RWPE1 (cell line): ENCODE data around the gene FOXL3.
"Not testable (repeated sequence)": the region's sequence is repeated elsewhere in the genome, so short reads cannot be mapped to it uniquely, and the experiment has no call there.

Source experiments
- CTCF ChIA-PET: fragments of 350-600 bp; sonication (Branson Sonifier 250); formaldehyde crosslinking; extraction: SDS; loops from one replicate; lab custom pipeline; 2021; lab: Yijun Ruan, JAX
- POLR2A ChIA-PET: fragments of 400-600 bp; formaldehyde crosslinking; extraction: SDS; loops from one replicate; lab custom pipeline; 2020; ENCODE audit warnings: antibody characterized with exemption; ENCODE audit not compliant: low non-redundant PET; lab: Yijun Ruan, JAX
- DNase-seq: peaks from one replicate; pipeline ENCODE4 v3.0.0; 2012; ENCODE audit warnings: low spot score
- H3K27ac ChIP-seq: fragments of 450-650 bp; 2 replicates; pipeline ENCODE4 v1.5.1; 2017
- TF ChIP-seq, protein P1 (sequence below): fragments of 450-650 bp; conservative IDR thresholded peaks from 2 replicates; pipeline ENCODE4 v1.5.1; 2017; ENCODE audit warnings: low read depth, mild to moderate bottlenecking

FOXL3 gene

DNA sequence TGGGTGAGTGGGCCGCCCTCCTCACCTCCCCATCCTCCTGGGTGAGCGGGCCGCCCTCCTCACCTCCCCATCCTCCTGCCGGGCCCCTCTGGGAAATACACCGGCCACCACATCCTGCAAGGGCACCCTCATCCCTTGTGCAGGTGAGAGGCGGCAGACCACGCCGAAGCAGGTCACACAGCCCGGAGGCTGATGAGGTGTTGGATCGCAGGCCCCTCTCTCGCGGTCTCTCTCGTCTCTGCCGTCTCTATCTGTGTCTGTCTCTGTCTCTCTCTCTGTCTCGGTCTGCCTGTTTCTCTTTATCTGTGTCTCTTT lies 30.8 kb upstream of the FOXL3 start:
- TF ChIP-seq, protein P1, sequence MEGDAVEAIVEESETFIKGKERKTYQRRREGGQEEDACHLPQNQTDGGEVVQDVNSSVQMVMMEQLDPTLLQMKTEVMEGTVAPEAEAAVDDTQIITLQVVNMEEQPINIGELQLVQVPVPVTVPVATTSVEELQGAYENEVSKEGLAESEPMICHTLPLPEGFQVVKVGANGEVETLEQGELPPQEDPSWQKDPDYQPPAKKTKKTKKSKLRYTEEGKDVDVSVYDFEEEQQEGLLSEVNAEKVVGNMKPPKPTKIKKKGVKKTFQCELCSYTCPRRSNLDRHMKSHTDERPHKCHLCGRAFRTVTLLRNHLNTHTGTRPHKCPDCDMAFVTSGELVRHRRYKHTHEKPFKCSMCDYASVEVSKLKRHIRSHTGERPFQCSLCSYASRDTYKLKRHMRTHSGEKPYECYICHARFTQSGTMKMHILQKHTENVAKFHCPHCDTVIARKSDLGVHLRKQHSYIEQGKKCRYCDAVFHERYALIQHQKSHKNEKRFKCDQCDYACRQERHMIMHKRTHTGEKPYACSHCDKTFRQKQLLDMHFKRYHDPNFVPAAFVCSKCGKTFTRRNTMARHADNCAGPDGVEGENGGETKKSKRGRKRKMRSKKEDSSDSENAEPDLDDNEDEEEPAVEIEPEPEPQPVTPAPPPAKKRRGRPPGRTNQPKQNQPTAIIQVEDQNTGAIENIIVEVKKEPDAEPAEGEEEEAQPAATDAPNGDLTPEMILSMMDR, result no peak
- CTCF ChIA-PET, result no interaction called here
- DNase-seq, result no peak
- H3K27ac ChIP-seq, result no peak overlapping the region
- POLR2A ChIA-PET, result no interaction called here

DNA sequence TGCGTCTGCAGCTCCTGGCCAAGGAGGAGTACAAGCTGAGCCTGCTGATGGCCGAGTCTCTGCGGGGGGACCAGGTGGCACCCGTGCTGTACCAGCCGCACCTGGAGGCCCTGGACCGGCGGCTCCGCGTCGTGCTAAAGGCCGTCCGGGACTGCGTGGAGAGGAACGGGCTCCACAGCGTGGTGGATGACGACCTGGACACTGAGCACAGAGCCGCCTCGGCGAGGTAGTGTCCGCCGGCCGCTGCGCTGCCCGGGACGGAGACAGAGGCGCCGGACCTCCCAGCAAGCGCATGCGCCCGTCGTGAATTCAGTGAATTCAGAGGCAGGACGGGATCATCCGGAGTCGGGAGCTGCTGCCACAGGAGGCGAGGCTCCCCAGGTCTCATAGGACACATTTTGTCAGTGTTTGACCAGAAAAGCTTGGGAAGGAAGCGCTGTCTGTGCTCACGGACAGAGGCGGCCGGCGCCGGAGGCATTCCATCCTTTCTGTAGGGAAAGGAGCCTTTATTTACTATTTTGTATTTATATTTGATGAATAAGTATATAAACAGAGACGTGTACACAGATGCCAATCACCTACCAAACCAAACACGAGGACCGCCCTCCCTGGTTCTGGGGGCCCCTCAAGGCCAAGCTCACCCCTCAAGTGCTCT lies 30.1 kb upstream of the FOXL3 start:
- TF ChIP-seq, protein P1, result no peak
- CTCF ChIA-PET, result no interaction called here
- POLR2A ChIA-PET, result no interaction called here
- DNase-seq, result no peak
- no peak overlapping the region for H3K27ac ChIP-seq

DNA sequence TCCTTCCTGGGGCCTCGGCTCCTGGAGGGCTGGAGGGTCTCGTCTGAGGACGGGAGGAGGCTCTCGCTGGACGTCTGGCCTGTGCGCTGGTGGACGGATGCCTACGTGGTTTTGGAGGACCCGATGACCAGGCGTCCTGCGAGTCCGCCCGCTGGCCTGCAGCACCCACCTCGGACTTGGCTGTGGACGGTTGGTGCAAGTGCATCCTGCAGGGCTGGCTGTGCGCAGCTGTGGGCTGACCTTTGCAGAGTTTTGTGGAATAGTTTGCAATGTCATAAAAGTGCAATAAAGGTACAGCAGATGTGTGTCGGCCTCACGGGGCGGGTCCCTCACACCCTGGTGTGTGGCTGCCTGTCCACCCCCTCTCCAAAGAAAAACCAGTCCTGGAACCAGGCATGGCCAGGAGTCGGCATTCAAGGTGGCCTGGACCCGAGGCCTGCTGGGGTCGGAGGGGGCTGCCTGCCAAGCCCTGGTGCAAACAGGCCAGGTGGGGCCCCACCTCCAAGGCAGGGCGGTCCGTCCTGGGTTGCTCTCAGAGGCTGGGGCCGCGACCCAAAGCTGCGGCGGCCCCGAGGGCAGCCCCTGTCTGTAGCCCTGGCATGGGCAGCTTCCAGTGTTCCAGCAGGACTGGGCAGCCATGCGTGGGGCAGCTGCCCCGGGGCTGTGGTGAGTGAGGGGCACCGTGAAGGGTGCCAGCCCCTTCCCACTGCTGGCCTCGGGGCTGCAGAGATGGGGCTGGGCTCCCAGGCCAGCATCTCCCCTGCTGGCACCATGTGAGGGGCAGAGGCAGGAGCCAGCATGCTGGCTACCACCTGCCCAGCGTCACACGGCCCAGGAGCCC lies 29.3 kb upstream of the FOXL3 start:
- H3K27ac ChIP-seq, result no peak overlapping the region
- ChIA-PET POLR2A (no interaction called here), CTCF (interaction anchor here (0.7 kb wide), 1 partner anchor 19 kb away, joined by 4 read pairs; no protein-coding TSS in a partner anchor)
- TF ChIP-seq, protein P1, result no peak
- DNase-seq, result no peak

DNA sequence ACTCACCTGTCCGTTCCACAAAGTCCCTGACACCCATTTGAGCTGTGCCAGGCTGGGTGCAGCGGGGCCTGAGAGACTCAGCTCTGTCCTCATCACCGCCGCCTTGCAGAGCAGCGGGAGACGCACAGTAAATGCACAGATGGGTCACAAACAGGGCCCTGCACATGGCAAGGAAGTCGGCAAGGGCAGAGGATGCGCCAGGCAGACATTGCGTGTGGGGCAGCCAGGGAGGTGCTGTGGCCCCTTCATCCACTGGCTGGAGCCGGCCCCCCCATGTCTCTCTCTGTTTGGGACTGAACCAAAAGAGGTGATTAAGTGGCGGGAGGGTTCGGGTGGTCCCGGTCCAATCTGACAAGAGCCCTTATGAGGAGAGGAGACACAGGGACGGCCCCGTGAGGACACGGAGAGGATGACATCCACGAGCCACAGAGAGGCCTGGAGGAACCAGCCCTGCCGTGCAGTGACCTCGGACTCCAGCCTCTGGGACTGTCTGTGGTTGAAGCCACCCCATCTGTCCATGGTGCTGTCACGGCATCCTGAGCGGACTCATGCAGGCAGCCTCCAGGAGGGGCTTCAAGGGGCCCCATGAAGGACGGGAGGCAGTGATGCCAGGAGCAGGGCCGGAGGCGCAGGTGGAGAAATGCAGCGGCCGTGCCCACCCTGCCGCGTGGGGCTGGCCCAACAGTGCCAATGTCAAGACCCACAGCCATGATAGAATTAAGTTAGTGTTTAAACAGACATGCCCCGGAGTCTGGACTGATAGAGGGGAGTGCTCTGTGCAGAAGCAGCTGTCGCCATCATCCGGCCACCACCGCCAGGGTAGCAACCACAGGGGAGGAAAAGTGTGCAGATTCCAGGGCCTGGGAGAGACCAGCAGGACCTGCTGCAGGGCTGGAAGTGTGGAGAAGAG lies 28.4 kb upstream of the FOXL3 start:
- POLR2A ChIA-PET, result no interaction called here
- CTCF ChIA-PET, result no interaction called here
- no peak overlapping the region for H3K27ac ChIP-seq
- TF ChIP-seq, protein P1, result no peak
- DNase-seq, result no peak

DNA sequence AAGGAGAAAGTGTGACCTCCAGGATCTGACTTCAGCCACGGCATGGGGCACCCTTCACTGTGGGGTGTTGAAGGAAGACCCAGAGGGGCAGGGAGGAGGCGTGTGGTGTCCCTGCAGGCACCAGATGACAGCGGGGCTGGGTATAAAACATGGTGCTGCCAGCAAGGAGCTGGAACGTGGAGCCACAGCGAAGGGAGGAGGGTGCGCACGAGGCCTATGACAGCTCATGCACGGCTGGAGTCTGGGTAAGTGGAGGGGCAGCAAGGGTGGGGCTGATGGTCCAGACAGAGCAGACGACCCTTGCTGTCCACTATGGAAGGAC lies 27.8 kb upstream of the FOXL3 start:
- no peak overlapping the region for H3K27ac ChIP-seq
- POLR2A ChIA-PET, result no interaction called here
- TF ChIP-seq, protein P1, result no peak
- CTCF ChIA-PET, result no interaction called here
- no peak for DNase-seq

DNA sequence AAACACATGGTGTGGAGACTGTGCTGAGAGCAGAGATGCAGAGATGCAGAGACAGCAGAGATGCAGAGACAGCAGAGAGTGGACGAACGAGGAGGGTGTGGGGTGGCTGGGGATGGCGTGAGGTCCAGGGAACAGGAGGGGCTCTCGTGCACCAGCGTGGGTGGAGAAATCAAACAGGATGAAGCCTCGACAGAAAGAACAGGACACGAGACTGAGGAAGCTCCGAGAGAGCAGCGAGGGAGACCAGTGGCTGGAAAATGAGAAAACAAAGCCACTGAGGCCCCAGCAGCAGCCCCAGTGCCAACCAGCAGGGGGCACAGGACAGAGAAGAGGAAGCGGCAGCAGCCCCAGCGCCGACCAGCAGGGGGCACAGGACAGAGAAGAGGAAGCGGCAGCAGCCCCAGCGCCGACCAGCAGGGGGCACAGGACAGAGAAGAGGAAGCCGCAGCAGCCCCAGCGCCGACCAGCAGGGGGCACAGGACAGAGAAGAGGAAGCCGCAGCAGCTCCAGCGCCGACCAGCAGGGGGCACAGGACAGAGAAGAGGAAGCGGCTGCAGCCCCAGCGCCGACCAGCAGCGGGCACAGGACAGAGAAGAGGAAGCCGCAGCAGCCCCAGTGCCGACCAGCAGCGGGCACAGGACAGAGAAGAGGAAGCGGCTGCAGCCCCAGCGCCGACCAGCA lies 27.2 kb upstream of the FOXL3 start:
- CTCF ChIA-PET, DNase-seq, POLR2A ChIA-PET: not testable (repeated sequence)

More for the DNA sequence above, 27.2 kb upstream of the FOXL3 start:
- not testable (repeated sequence) for H3K27ac ChIP-seq
